Astrocyte (in vitro differentiated cells and primary cell): Measurements from ENCODE around the gene CTSW.

ENCODE experiments used
- EZH2 ChIP-seq: IDR thresholded peaks from 2 replicates; pipeline ENCODE4 v1.6.1; 2012; ENCODE audit warnings: mild to moderate bottlenecking, low read length, inconsistent platforms; ENCODE audit not compliant: insufficient read depth
- TF ChIP-seq, protein P1 (sequence below): IDR thresholded peaks from 2 replicates; pipeline ENCODE4 v1.5.1; 2011; ENCODE audit warnings: low read depth, mild to moderate bottlenecking, inconsistent platforms, low read length, moderate library complexity; ENCODE audit not compliant: insufficient read depth

- TF ChIP-seq, protein P1, sequence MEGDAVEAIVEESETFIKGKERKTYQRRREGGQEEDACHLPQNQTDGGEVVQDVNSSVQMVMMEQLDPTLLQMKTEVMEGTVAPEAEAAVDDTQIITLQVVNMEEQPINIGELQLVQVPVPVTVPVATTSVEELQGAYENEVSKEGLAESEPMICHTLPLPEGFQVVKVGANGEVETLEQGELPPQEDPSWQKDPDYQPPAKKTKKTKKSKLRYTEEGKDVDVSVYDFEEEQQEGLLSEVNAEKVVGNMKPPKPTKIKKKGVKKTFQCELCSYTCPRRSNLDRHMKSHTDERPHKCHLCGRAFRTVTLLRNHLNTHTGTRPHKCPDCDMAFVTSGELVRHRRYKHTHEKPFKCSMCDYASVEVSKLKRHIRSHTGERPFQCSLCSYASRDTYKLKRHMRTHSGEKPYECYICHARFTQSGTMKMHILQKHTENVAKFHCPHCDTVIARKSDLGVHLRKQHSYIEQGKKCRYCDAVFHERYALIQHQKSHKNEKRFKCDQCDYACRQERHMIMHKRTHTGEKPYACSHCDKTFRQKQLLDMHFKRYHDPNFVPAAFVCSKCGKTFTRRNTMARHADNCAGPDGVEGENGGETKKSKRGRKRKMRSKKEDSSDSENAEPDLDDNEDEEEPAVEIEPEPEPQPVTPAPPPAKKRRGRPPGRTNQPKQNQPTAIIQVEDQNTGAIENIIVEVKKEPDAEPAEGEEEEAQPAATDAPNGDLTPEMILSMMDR, result no peak
- TF ChIP-seq EZH2, result no peak
Observed at GRCh38 chr11:65854852-65855837, 24.5 kb upstream of the CTSW start.
